Kidney (tissue), 14 donors: ENCODE measurements around the gene ACTN1. TPM values are rescaled to one million over a fixed set of nuclear protein-coding genes. Genes with fewer than 3 reads are reported as not detected.

ENCODE experiments used
- DNase-seq, 5 donors: peaks; one replicate each; pipeline ENCODE4 v3.0.0-alpha.2; 2013 to 2020
- FAIRE-seq: peaks from 2 replicates; lab custom pipeline; 2012; peaks lifted over from hg19 to GRCh38; lab: Jason Lieb, UNC
- H3K27ac ChIP-seq, 2 donors: one replicate each; pipeline ENCODE4 v1.7.0; 2013; ENCODE audit warnings: low read depth in 2 of 2, low read length in 2 of 2, inconsistent platforms in 1 of 2
- H3K27me3 ChIP-seq: one replicate; pipeline ENCODE4 v1.7.1; 2013; ENCODE audit warnings: low read length, inconsistent platforms; ENCODE audit not compliant: control insufficient read depth, insufficient read depth
- H3K36me3 ChIP-seq, 3 donors: one replicate each; pipeline versions ENCODE4 v1.7.0 to v1.7.1; 2013; ENCODE audit warnings: low read length in 3 of 3, control low read depth in 1 of 3, inconsistent platforms in 1 of 3; ENCODE audit not compliant: insufficient read depth in 3 of 3, control insufficient read depth in 2 of 3
- H3K4me1 ChIP-seq, 3 donors: one replicate each; pipeline versions ENCODE4 v1.7.0 to v1.7.1; 2013; ENCODE audit warnings: low read length in 3 of 3, inconsistent platforms in 1 of 3, low read depth in 1 of 3; ENCODE audit not compliant: control insufficient read depth in 2 of 3, insufficient read depth in 2 of 3
- H3K4me3 ChIP-seq, 3 donors: one replicate each; pipeline versions ENCODE4 v1.7.0 to v1.8.1; 2013; ENCODE audit warnings: low read length in 3 of 3, control low read depth in 1 of 3, inconsistent platforms in 1 of 3
- H3K9ac ChIP-seq, 3 donors: one replicate each; pipeline versions ENCODE4 v1.7.0 to v1.7.1; 2013; ENCODE audit warnings: low read length in 3 of 3, control low read depth in 1 of 3, inconsistent platforms in 1 of 3
- H3K9me3 ChIP-seq, 3 donors: one replicate each; pipeline versions ENCODE4 v1.7.0 to v1.7.1; 2013; ENCODE audit warnings: low read length in 3 of 3, control low read depth in 1 of 3, inconsistent platforms in 1 of 3; ENCODE audit not compliant: control insufficient read depth in 2 of 3, insufficient read depth in 1 of 3
- intact Hi-C: fragments of 100-400 bp; cut with DNase I; formaldehyde crosslinking; loops from one replicate; pipeline ENCODE4 v1.11.1; 2022
- polyA plus RNA-seq: library from polyadenylated mRNA; stranded (reverse); fragments of 350-450 nt; fragmentation: Illumina TruSeq; extraction: RNeasy Lipid Tissue Mini Kit (QIAGEN cat#74804); gene quantifications from one replicate; pipeline ENCODE4 v1.2.3, GENCODE V29; 2014; ENCODE audit warnings: low read depth, low replicate concordance; ENCODE audit not compliant: insufficient read depth
- total RNA-seq: library from RNA; stranded (reverse); fragmentation: NEBNext Ultra II Directional; extraction: Animal tissue kit (Norgen Biotek cat#: 25700); gene quantifications from one replicate; pipeline ENCODE4 v1.2.1, GENCODE V29; 2021
- TF ChIP-seq, protein P1 (sequence below): IDR thresholded peaks from 3 replicates; pipeline ENCODE4 v1.5.1; 2012; ENCODE audit warnings: mild to moderate bottlenecking, moderate library complexity, borderline replicate concordance; ENCODE audit not compliant: insufficient read depth; ENCODE audit errors: extremely low read depth
- donor health status: control.
- donor health status: control.
- donor health status: control.
- donor health status: control.
- donor health status: control.
- donor health status: DM: yes; HTN: yes; CAD: no.
- donor health status: Normal renal cell carcinoma (clear cell type).

ACTN1 gene
- total and polyA plus RNA-seq, 2 donors from 2014 or later = 20.1 to 184 TPM

DNA sequence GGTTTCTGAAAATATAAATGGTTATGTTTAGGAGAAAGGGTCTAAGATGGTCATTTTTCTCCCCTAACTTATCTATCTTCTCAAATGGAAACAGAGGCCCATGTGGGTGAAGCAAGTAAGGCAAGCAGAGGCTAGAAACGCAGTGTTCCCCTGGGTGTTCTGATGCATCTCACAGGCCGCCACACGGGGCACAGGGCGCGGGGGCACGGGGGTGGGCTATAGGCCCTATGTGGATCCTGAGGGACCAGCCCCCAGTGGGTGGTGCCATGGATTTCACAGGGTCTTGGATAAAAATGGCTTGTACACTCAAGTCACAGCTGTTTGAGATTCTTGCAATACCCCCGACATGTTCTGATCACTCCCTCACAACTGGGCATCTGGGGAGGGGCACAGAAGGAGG lies 17.7 kb downstream of the ACTN1 start:
- Histone ChIP-seq H3K4me1 (peaks cover 0 to 27% (median 8%) of the 10 kb centered on the region in 3 donors), H3K9ac (no peak overlapping the region), H3K36me3 (no peaks in the 10 kb centered on the region), H3K27me3 (no peaks in the 10 kb centered on the region), H3K9me3 (no peaks in the 10 kb centered on the region), H3K27ac (no peak overlapping the region), H3K4me3 (no peak overlapping the region)
- FAIRE-seq (no peak), DNase-seq (peak in 1 of 5 donors; percentile 49)
- intact Hi-C loops = no loop called here
- TF ChIP-seq, protein P1, sequence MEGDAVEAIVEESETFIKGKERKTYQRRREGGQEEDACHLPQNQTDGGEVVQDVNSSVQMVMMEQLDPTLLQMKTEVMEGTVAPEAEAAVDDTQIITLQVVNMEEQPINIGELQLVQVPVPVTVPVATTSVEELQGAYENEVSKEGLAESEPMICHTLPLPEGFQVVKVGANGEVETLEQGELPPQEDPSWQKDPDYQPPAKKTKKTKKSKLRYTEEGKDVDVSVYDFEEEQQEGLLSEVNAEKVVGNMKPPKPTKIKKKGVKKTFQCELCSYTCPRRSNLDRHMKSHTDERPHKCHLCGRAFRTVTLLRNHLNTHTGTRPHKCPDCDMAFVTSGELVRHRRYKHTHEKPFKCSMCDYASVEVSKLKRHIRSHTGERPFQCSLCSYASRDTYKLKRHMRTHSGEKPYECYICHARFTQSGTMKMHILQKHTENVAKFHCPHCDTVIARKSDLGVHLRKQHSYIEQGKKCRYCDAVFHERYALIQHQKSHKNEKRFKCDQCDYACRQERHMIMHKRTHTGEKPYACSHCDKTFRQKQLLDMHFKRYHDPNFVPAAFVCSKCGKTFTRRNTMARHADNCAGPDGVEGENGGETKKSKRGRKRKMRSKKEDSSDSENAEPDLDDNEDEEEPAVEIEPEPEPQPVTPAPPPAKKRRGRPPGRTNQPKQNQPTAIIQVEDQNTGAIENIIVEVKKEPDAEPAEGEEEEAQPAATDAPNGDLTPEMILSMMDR = no peak

DNA sequence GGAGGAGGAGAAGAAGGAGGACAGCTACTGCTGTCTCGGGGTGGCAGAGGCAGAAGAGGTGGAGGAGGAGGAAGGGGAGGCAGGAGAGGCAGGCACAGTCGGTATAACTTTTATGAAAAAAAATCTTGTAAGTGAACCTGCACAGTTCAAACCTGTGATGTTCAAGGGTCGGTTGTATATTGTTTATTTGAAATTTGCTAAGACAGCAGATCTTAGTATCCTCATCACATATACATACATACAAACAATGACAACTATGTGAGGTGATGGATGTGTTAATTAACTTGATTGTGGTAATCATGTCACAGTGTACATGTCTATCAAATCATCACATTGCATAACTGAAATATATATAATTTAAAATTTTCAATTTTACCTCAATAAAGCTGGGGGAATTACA lies 19.0 kb downstream of the ACTN1 start:
- H3K9me3 ChIP-seq = no peaks in the 10 kb centered on the region

DNA sequence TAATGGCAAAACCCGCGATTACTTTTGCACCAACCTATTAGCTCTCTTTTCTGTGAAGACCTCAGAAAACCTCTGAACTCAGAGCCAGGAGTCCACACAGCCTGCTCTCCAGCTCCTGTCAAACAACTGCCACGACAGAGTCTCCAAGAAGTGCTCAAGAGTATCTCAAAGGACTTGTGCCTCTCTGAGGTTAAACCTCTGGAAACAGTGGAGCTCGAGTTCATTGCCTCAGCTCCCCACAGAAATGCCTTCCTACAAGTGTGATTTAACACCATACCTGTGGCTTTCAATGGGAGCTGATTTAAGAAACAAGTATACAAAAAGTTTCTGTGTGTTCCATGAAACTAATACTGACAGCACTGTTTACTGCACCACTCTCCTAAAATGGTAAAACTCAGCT lies 20.1 kb downstream of the ACTN1 start:
- H3K9me3 ChIP-seq = no peaks in the 10 kb centered on the region
- H3K27me3 ChIP-seq = no peaks in the 10 kb centered on the region
- DNase-seq = peak in 1 of 5 donors; percentile 21
- intact Hi-C loops = no loop called here
- no peak overlapping the region for H3K4me3 ChIP-seq
- H3K27ac ChIP-seq = peak overlapping the region in 1 of 2 donors; percentile 15
- TF ChIP-seq, protein P1 = no peak
- H3K4me1 ChIP-seq = peaks cover 0 to 18% (median 7%) of the 10 kb centered on the region in 3 donors
- no peak for FAIRE-seq
- H3K36me3 ChIP-seq = no peaks in the 10 kb centered on the region
- H3K9ac ChIP-seq = no peak overlapping the region

More for the DNA sequence above, 19.0 kb downstream of the ACTN1 start:
- intact Hi-C loops = no loop called here
- no peaks in the 10 kb centered on the region for H3K36me3 ChIP-seq
- H3K4me3 ChIP-seq = no peak overlapping the region
- FAIRE-seq = no peak
- H3K27me3 ChIP-seq = no peaks in the 10 kb centered on the region
- H3K27ac ChIP-seq = no peak overlapping the region
- H3K9ac ChIP-seq = no peak overlapping the region
- H3K4me1 ChIP-seq = peaks cover 0 to 26% (median 14%) of the 10 kb centered on the region in 3 donors
- no peak for DNase-seq
- TF ChIP-seq, protein P1 = no peak

DNA sequence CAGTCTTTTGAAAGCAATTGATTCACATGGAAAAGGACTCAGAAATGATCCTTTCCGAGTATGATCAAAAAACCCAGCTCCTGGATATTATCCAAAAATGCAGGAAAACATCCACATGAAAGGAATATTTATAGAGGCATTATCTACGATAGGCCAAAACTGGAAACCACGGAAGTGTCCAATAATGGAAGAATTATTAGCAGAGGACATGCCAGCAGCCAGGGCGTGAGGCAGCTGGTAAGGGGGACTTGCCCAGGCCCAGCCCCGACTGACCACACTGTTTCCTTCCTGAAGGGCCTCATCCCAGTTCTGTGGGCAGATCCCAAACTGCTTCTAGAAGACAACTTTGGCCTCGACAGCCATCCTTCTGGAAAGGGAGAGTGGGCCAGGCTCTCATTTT lies 20.5 kb downstream of the ACTN1 start:
- no peak overlapping the region for H3K9ac ChIP-seq
- intact Hi-C loops = no loop called here
- no peaks in the 10 kb centered on the region for H3K27me3 ChIP-seq
- TF ChIP-seq, protein P1 = no peak
- no peaks in the 10 kb centered on the region for H3K36me3 ChIP-seq
- no peak overlapping the region for H3K4me3 ChIP-seq
- peaks cover 0 to 18% (median 7%) of the 10 kb centered on the region in 3 donors for H3K4me1 ChIP-seq
- no peak overlapping the region for H3K27ac ChIP-seq
- DNase-seq (peak in 1 of 5 donors; percentile 75), FAIRE-seq (no peak)
- H3K9me3 ChIP-seq = no peaks in the 10 kb centered on the region
